Hepatocyte (in vitro differentiated cells): ENCODE results near the gene KIF22. TPM values are rescaled to one million over a fixed set of nuclear protein-coding genes. Genes with fewer than 3 reads are reported as not detected.

Experiments used
- DNase-seq: peaks from one replicate; pipeline ENCODE4 v3.0.0-alpha.2; 2016; ENCODE audit warnings: low spot score
- H2AFZ ChIP-seq: fragments of 200-600 bp; sonication (generic); 2 replicates; pipeline ENCODE4 v1.6.0; 2016; ENCODE audit warnings: antibody characterized with exemption, mild to moderate bottlenecking
- H3K27ac ChIP-seq: fragments of 200-600 bp; sonication (generic); 2 replicates; pipeline ENCODE4 v1.5.1; 2016; ENCODE audit warnings: mild to moderate bottlenecking
- H3K27me3 ChIP-seq: fragments of 200-600 bp; sonication (generic); 2 replicates; pipeline ENCODE4 v1.6.1; 2016
- H3K36me3 ChIP-seq: fragments of 200-600 bp; sonication (generic); replicated peaks from 2 replicates; pipeline ENCODE4 v1.5.1; 2016; ENCODE audit warnings: low read depth; ENCODE audit not compliant: insufficient read depth
- H3K4me1 ChIP-seq: fragments of 200-600 bp; sonication (generic); 2 replicates; pipeline ENCODE4 v1.5.1; 2016; ENCODE audit warnings: mild to moderate bottlenecking, moderate library complexity; ENCODE audit not compliant: insufficient read depth
- H3K4me2 ChIP-seq: fragments of 200-600 bp; sonication (generic); 2 replicates; pipeline ENCODE4 v1.6.0; 2016
- H3K4me3 ChIP-seq: fragments of 200-600 bp; sonication (generic); 2 replicates; pipeline ENCODE4 v1.5.1; 2016; ENCODE audit warnings: mild to moderate bottlenecking
- H3K79me2 ChIP-seq: fragments of 200-600 bp; sonication (generic); 2 replicates; pipeline ENCODE4 v1.6.0; 2017; ENCODE audit warnings: mild to moderate bottlenecking
- H3K9me2 ChIP-seq: fragments of 200-600 bp; sonication (generic); replicated peaks from 2 replicates; pipeline ENCODE4 v1.6.0; 2017; ENCODE audit warnings: mild to moderate bottlenecking; ENCODE audit not compliant: insufficient read depth
- H3K9me3 ChIP-seq: fragments of 200-600 bp; sonication (generic); 2 replicates; pipeline ENCODE4 v1.5.1; 2016; ENCODE audit warnings: low read depth, mild to moderate bottlenecking
- H4K20me1 ChIP-seq: fragments of 200-600 bp; sonication (generic); 2 replicates; pipeline ENCODE4 v1.6.0; 2016; ENCODE audit warnings: mild to moderate bottlenecking; ENCODE audit not compliant: insufficient read depth, poor library complexity, severe bottlenecking
- CTCF ChIP-seq: fragments of 200-600 bp; sonication (generic); IDR thresholded peaks from 2 replicates; pipeline ENCODE4 v1.5.1; 2016; ENCODE audit warnings: antibody characterized with exemption, mild to moderate bottlenecking; ENCODE audit not compliant: poor library complexity
- EZH2 ChIP-seq: fragments of 200-600 bp; sonication (generic); IDR thresholded peaks from 2 replicates; pipeline ENCODE4 v1.6.1; 2016; ENCODE audit warnings: antibody characterized with exemption, mild to moderate bottlenecking, borderline replicate concordance
- EZH2phosphoT487 ChIP-seq: fragments of 200-600 bp; sonication (generic); IDR thresholded peaks from one replicate; pipeline ENCODE4 v1.6.1; 2018; ENCODE audit warnings: antibody characterized with exemption, mild to moderate bottlenecking, low read depth, moderate library complexity; ENCODE audit not compliant: unreplicated experiment, severe bottlenecking
- WGBS: methylation state at CpG from one replicate; pipeline ENCODE4 v1.1.6; 2016; ENCODE audit warnings: low lambda C conversion rate; ENCODE audit errors: missing lambda C conversion rate; 5-methylcytosine and 5-hydroxymethylcytosine counted together
- polyA plus RNA-seq: library from polyadenylated mRNA; unstranded; fragments of >200 nt; fragmentation: Nextera tagmentation; extraction: Ambion mirVana; gene quantifications from 2 replicates; pipeline ENCODE4 v1.2.1, GENCODE V29; 2016
- total RNA-seq: library from RNA; depleted of rRNA; stranded (reverse); fragments of >200 nt; gene quantifications from 2 replicates; pipeline ENCODE4 v1.2.3, GENCODE V29; 2014

KIF22 gene
- total and polyA plus RNA-seq, 2 experiments from 2014 or later: 42.5 to 42.6 TPM

- DNase-seq: no peak
- Histone ChIP-seq H3K79me2 (no peaks in the 10 kb centered on the region), H4K20me1 (no peaks in the 10 kb centered on the region), H3K27me3 (no peaks in the 10 kb centered on the region), H3K36me3 (no peaks in the 10 kb centered on the region), H3K9me3 (no peaks in the 10 kb centered on the region), H3K4me2 (no peak overlapping the region), H3K4me1 (no peaks in the 10 kb centered on the region), H3K4me3 (no peak overlapping the region), H2AFZ (no peak overlapping the region), H3K27ac (no peak overlapping the region), H3K9me2 (no peaks in the 10 kb centered on the region)
- TF ChIP-seq CTCF (no peak), EZH2 (no peak), EZH2phosphoT487 (no peak)
- 93% methylated on average over 8 of the region's 8 CpGs for WGBS
These were observed 53.4 kb downstream of the KIF22 start for GRCh38 chr16:29843931-29844330.

GRCh38 chr16:29844575-29845331 is 54.2 kb downstream of the KIF22 start:
- H3K4me3 ChIP-seq: no peak overlapping the region
- no peaks in the 10 kb centered on the region for H4K20me1 ChIP-seq
- no peaks in the 10 kb centered on the region for H3K27me3 ChIP-seq
- no peaks in the 10 kb centered on the region for H3K4me1 ChIP-seq
- WGBS: 90% methylated on average over 28 of the region's 28 CpGs
- DNase-seq: peak; percentile 3
- H3K27ac ChIP-seq: no peak overlapping the region
- H3K4me2 ChIP-seq: no peak overlapping the region
- H3K9me2 ChIP-seq: no peaks in the 10 kb centered on the region
- H3K36me3 ChIP-seq: no peaks in the 10 kb centered on the region
- TF ChIP-seq CTCF: no peak
- H3K9me3 ChIP-seq: no peaks in the 10 kb centered on the region
- no peaks in the 10 kb centered on the region for H3K79me2 ChIP-seq
- no peak overlapping the region for H2AFZ ChIP-seq

GRCh38 chr16:29845656-29846055 is 55.1 kb downstream of the KIF22 start:
- Histone ChIP-seq H4K20me1 (no peaks in the 10 kb centered on the region), H3K79me2 (no peaks in the 10 kb centered on the region), H3K27ac (no peak overlapping the region), H3K9me2 (no peaks in the 10 kb centered on the region), H3K4me3 (no peak overlapping the region), H3K9me3 (no peaks in the 10 kb centered on the region), H3K4me2 (no peak overlapping the region), H3K4me1 (no peaks in the 10 kb centered on the region), H3K27me3 (no peaks in the 10 kb centered on the region), H3K36me3 (no peaks in the 10 kb centered on the region), H2AFZ (no peak overlapping the region)
- DNase-seq: no peak
- WGBS: 97% methylated on average over 18 of the region's 18 CpGs
- TF ChIP-seq EZH2: no peak
- TF ChIP-seq EZH2phosphoT487: no peak
- no peak for TF ChIP-seq CTCF
